B cell (primary cell): Measurements from ENCODE around the gene IGFBP7. TPM values are rescaled to one million over a fixed set of nuclear protein-coding genes. Genes with fewer than 3 reads are reported as not detected.

Source experiments
- ATAC-seq: fragments of 200-7000 bp; cut with Tn5 transposase; one replicate; pipeline ENCODE4 v1.10.0; 2021; ENCODE audit warnings: low read depth, mild to moderate bottlenecking, moderate number of reproducible peaks, moderate library complexity
- CTCF ChIA-PET: fragments of 350-600 bp; sonication (Branson Sonifier 250); formaldehyde crosslinking; loops from one replicate; lab custom pipeline; 2021; ENCODE audit warnings: antibody characterized with exemption, inconsistent platforms; lab: Charles Lee
- POLR2A ChIA-PET: fragments of 350-600 bp; sonication (Branson Sonifier 250); formaldehyde crosslinking; loops from one replicate; lab custom pipeline; 2021; ENCODE audit warnings: antibody characterized with exemption; lab: Charles Lee
- DNase-seq: peaks from one replicate; pipeline ENCODE4 v3.0.0; 2013
- H2AFZ ChIP-seq: 2 replicates; pipeline ENCODE4 v1.6.1; 2012; ENCODE audit warnings: mild to moderate bottlenecking, low read depth, low read length; ENCODE audit not compliant: insufficient read depth, poor library complexity, severe bottlenecking
- H3K27ac ChIP-seq, 2 donors: 1 replicate in 1 of 2; 2 replicates in 1 of 2; pipeline ENCODE4 v1.5.1; 2012 to 2013; ENCODE audit warnings: low read length in 2 of 2, mild to moderate bottlenecking in 2 of 2, moderate library complexity in 1 of 2
- H3K27me3 ChIP-seq, 4 experiments: fragments of 200-600 bp in 1 of 4; sonication (generic) in 1 of 4; replicated peaks in 1 of 4; 1 replicate in 2 of 4; 2 replicates in 2 of 4; pipeline versions ENCODE4 v1.6.1 to v1.7.0; 2013 to 2016; ENCODE audit warnings: low read length in 3 of 4, mild to moderate bottlenecking in 2 of 4, mixed read lengths in 1 of 4, moderate library complexity in 1 of 4; ENCODE audit not compliant: insufficient read depth in 4 of 4, control insufficient read depth in 3 of 4; ENCODE audit errors: control extremely low read depth in 1 of 4
- H3K36me3 ChIP-seq, 2 experiments: replicated peaks in 1 of 2; 1 replicate in 1 of 2; 2 replicates in 1 of 2; pipeline versions ENCODE4 v1.6.1 to v1.7.1; 2013; ENCODE audit warnings: low read length in 1 of 2; ENCODE audit not compliant: insufficient read depth in 2 of 2, control insufficient read depth in 1 of 2; ENCODE audit errors: control extremely low read depth in 1 of 2, extremely low read depth in 1 of 2
- H3K4me1 ChIP-seq, 2 donors: fragments of 200-600 bp in 1 of 2; sonication (generic) in 1 of 2; 1 replicate in 1 of 2; 2 replicates in 1 of 2; pipeline versions ENCODE4 v1.5.1 to v1.6.1; 2013 to 2017; ENCODE audit warnings: low read length in 2 of 2; ENCODE audit not compliant: control insufficient read depth in 2 of 2, insufficient read depth in 2 of 2
- H3K4me2 ChIP-seq: replicated peaks from 2 replicates; pipeline ENCODE3; 2012; ENCODE audit warnings: mild to moderate bottlenecking, low read depth, low read length; ENCODE audit not compliant: poor library complexity, severe bottlenecking
- H3K4me3 ChIP-seq, 5 experiments: fragments of 200-600 bp in 1 of 5; sonication (generic) in 1 of 5; 1 replicate in 3 of 5; 2 replicates in 2 of 5; pipeline versions ENCODE4 v1.5.1 to v1.7.0; 2011 to 2016; ENCODE audit warnings: low read length in 4 of 5, mild to moderate bottlenecking in 4 of 5, low read depth in 2 of 5, control low read depth in 1 of 5, moderate library complexity in 1 of 5; ENCODE audit not compliant: insufficient read depth in 1 of 5; ENCODE audit errors: control extremely low read depth in 1 of 5, extremely low read depth in 1 of 5
- H3K79me2 ChIP-seq: fragments of 200-600 bp; sonication (generic); one replicate; pipeline ENCODE4 v1.6.0; 2016; ENCODE audit warnings: low read length; ENCODE audit not compliant: control insufficient read depth, insufficient read depth
- H3K9ac ChIP-seq: fragments of 200-600 bp; sonication (generic); 2 replicates; pipeline ENCODE4 v1.6.1; 2017; ENCODE audit warnings: mild to moderate bottlenecking, low read length, moderate library complexity
- H3K9me3 ChIP-seq, 3 donors: one replicate each; pipeline versions ENCODE4 v1.6.1 to v1.7.1; 2013; ENCODE audit warnings: low read length in 2 of 3; ENCODE audit not compliant: control insufficient read depth in 2 of 3, insufficient read depth in 1 of 3; ENCODE audit errors: control extremely low read depth in 1 of 3
- H4K20me1 ChIP-seq: 2 replicates; pipeline ENCODE4 v1.6.0; 2012; ENCODE audit warnings: mild to moderate bottlenecking, low read length; ENCODE audit not compliant: insufficient read depth, control insufficient read depth, poor library complexity, severe bottlenecking
- H3K27ac Mint-ChIP-seq: one replicate; pipeline ENCODE4 v1.8.0; 2021; ENCODE audit warnings: mixed read lengths
- H3K27me3 Mint-ChIP-seq: one replicate; pipeline ENCODE4 v1.8.0; 2021; ENCODE audit warnings: mixed read lengths
- H3K4me1 Mint-ChIP-seq: one replicate; pipeline ENCODE4 v1.8.0; 2021; ENCODE audit warnings: mixed read lengths
- H3K4me3 Mint-ChIP-seq: one replicate; pipeline ENCODE4 v1.8.0; 2021; ENCODE audit warnings: mixed read lengths
- H3K9me3 Mint-ChIP-seq: one replicate; pipeline ENCODE4 v1.8.0; 2022; ENCODE audit warnings: mixed read lengths; ENCODE audit not compliant: insufficient read depth
- CTCF ChIP-seq: fragments of 200-600 bp; IDR thresholded peaks from one replicate; pipeline ENCODE4 v1.8.0; 2022; ENCODE audit warnings: antibody characterized with exemption, mild to moderate bottlenecking
- EZH2 ChIP-seq: IDR thresholded peaks from 2 replicates; pipeline ENCODE4 v1.6.1; 2012; ENCODE audit warnings: borderline replicate concordance, low read depth, mild to moderate bottlenecking, moderate library complexity, low read length; ENCODE audit not compliant: insufficient read depth, poor library complexity, severe bottlenecking
- WGBS: methylation state at CpG from one replicate; pipeline ENCODE4 v1.1.5; 2013; ENCODE audit warnings: missing lambda C conversion rate; ENCODE audit not compliant: insufficient coverage; 5-methylcytosine and 5-hydroxymethylcytosine counted together
- intact Hi-C: fragments of 100-400 bp; cut with micrococcal nuclease; formaldehyde crosslinking; loops from one replicate; pipeline ENCODE4 v1.10.0; 2022
- polyA plus RNA-seq: library from polyadenylated mRNA; depleted of rRNA; stranded (reverse); fragments of >200 nt; gene quantifications from 2 replicates; pipeline ENCODE4 v1.2.3, GENCODE V29; 2012
- total RNA-seq, 2 donors: library from RNA; stranded (reverse); fragments of 120-200 nt in 1 of 2; gene quantifications; 1 replicate in 1 of 2; 2 replicates in 1 of 2; pipeline versions ENCODE4 v1.2.3 to v1.2.4, GENCODE V29; 2013 to 2022

The IGFBP7 gene
- total and polyA plus RNA-seq, 2 donors (not counting 1 experiment from before 2014, with no cell fraction given) = 0.37 TPM; not detected in 1

- no peak overlapping the region for H3K4me3 ChIP-seq
- intact Hi-C loops = no loop called here
- no peaks in the 10 kb centered on the region for H3K79me2 ChIP-seq
- POLR2A ChIA-PET = no interaction called here
- no CpG with 5 or more reads among the region's 1 CpG for WGBS
- no peak overlapping the region for H3K27ac ChIP-seq
- no peaks in the 10 kb centered on the region for H3K4me1 ChIP-seq
- H3K27me3 Mint-ChIP-seq = peaks cover 12% of the 10 kb centered on the region
- no peaks in the 10 kb centered on the region for H3K36me3 ChIP-seq
- ATAC-seq (no peak), DNase-seq (no peak)
- H3K4me1 Mint-ChIP-seq = peaks cover 2% of the 10 kb centered on the region
- H3K4me2 ChIP-seq = no peak overlapping the region
- H3K4me3 Mint-ChIP-seq = no peak overlapping the region
- H3K27me3 ChIP-seq = no peaks in the 10 kb centered on the region
- H4K20me1 ChIP-seq = no peaks in the 10 kb centered on the region
- H3K9me3 Mint-ChIP-seq = no peaks in the 10 kb centered on the region
- H3K9ac ChIP-seq = no peak overlapping the region
- CTCF ChIA-PET = no interaction called here
- TF ChIP-seq EZH2 (no peak), CTCF (no peak)
- H2AFZ ChIP-seq = no peak overlapping the region
- H3K9me3 ChIP-seq = peaks cover 0 to 3% (median 0%) of the 10 kb centered on the region in 3 donors
- H3K27ac Mint-ChIP-seq = no peak overlapping the region
These were observed 69.2 kb downstream of the IGFBP7 start for GRCh38 chr4:57041020-57041419.

GRCh38 chr4:57040510-57040909, 69.7 kb downstream of the IGFBP7 start:
- intact Hi-C loops = no loop called here
- ChIA-PET POLR2A (no interaction called here), CTCF (no interaction called here)
- Histone ChIP-seq H3K9me3 (peaks cover 0 to 3% (median 0%) of the 10 kb centered on the region in 3 donors), H3K27ac (no peak overlapping the region), H3K9ac (no peak overlapping the region), H3K79me2 (no peaks in the 10 kb centered on the region), H3K4me2 (no peak overlapping the region), H2AFZ (no peak overlapping the region), H4K20me1 (no peaks in the 10 kb centered on the region), H3K36me3 (no peaks in the 10 kb centered on the region), H3K4me1 (no peaks in the 10 kb centered on the region), H3K4me3 (no peak overlapping the region), H3K27me3 (no peaks in the 10 kb centered on the region)
- Mint-ChIP-seq H3K4me3 (no peak overlapping the region), H3K27ac (no peak overlapping the region), H3K27me3 (peaks cover 11% of the 10 kb centered on the region), H3K4me1 (peaks cover 2% of the 10 kb centered on the region), H3K9me3 (no peaks in the 10 kb centered on the region)
- no peak for TF ChIP-seq CTCF
- TF ChIP-seq EZH2 = no peak
- DNase-seq (no peak), ATAC-seq (no peak)
- WGBS = 96% methylated on average over 6 of the region's 6 CpGs
